ENCODE measurements around the gene PDGFC.

The PDGFC gene

GRCh38 chr4:156790866-156791265, 180.7 kb downstream of the PDGFC start:
- no peak for DNase-seq (ENCODE audit: extremely low read depth in 1 of 2, low read depth in 1 of 2)

- DNase-seq (ENCODE audit: extremely low read depth in 1 of 2, low read depth in 1 of 2), result no peak
These were observed 182.8 kb downstream of the PDGFC start for GRCh38 chr4:156788782-156789181.

GRCh38 chr4:156786713-156787112, 184.9 kb downstream of the PDGFC start:
- DNase-seq (ENCODE audit: extremely low read depth in 1 of 2, low read depth in 1 of 2), result no peak

GRCh38 chr4:156784970-156785369, 186.6 kb downstream of the PDGFC start:
- no peak for DNase-seq (ENCODE audit: extremely low read depth in 1 of 2, low read depth in 1 of 2)

GRCh38 chr4:156783966-156784365, 187.6 kb downstream of the PDGFC start:
- DNase-seq (ENCODE audit: extremely low read depth in 1 of 2, low read depth in 1 of 2), result no peak

GRCh38 chr4:156782491-156782890, 189.1 kb downstream of the PDGFC start:
- DNase-seq (ENCODE audit: extremely low read depth in 1 of 2, low read depth in 1 of 2), result no peak

- no peak for DNase-seq (ENCODE audit: extremely low read depth in 1 of 2, low read depth in 1 of 2)
These were observed 189.7 kb downstream of the PDGFC start for GRCh38 chr4:156781852-156782251.

- DNase-seq (ENCODE audit: extremely low read depth in 1 of 2, low read depth in 1 of 2), result no peak
These were observed 191.8 kb downstream of the PDGFC start for GRCh38 chr4:156779774-156780173.

GRCh38 chr4:156779042-156779441, 192.6 kb downstream of the PDGFC start:
- DNase-seq (ENCODE audit: extremely low read depth in 1 of 2, low read depth in 1 of 2), result no peak

- no peak for DNase-seq (ENCODE audit: extremely low read depth in 1 of 2, low read depth in 1 of 2)
These were observed 193.0 kb downstream of the PDGFC start for GRCh38 chr4:156778606-156779005.

- DNase-seq (ENCODE audit: extremely low read depth in 1 of 2, low read depth in 1 of 2), result no peak
These were observed 193.5 kb downstream of the PDGFC start for GRCh38 chr4:156778093-156778492.

- DNase-seq (ENCODE audit: extremely low read depth in 1 of 2, low read depth in 1 of 2), result no peak
These were observed 195.8 kb downstream of the PDGFC start for GRCh38 chr4:156775813-156776212.

GRCh38 chr4:156774422-156774821, 197.2 kb downstream of the PDGFC start:
- DNase-seq (ENCODE audit: extremely low read depth in 1 of 2, low read depth in 1 of 2), result no peak

GRCh38 chr4:156773648-156774357, 197.8 kb downstream of the PDGFC start:
- DNase-seq (ENCODE audit: extremely low read depth in 1 of 2, low read depth in 1 of 2), result no peak

- DNase-seq (ENCODE audit: extremely low read depth in 1 of 2, low read depth in 1 of 2), result no peak
These were observed 200.3 kb downstream of the PDGFC start for GRCh38 chr4:156771171-156771837.

- no peak for DNase-seq (ENCODE audit: extremely low read depth in 1 of 2, low read depth in 1 of 2)
These were observed 201.5 kb downstream of the PDGFC start for GRCh38 chr4:156770140-156770539.

- no peak for DNase-seq (ENCODE audit: extremely low read depth in 1 of 2, low read depth in 1 of 2)
These were observed 203.6 kb downstream of the PDGFC start for GRCh38 chr4:156767911-156768415.

GRCh38 chr4:156766846-156767245, 204.8 kb downstream of the PDGFC start:
- no peak for DNase-seq (ENCODE audit: extremely low read depth in 1 of 2, low read depth in 1 of 2)

- no peak for DNase-seq (ENCODE audit: extremely low read depth in 1 of 2, low read depth in 1 of 2)
These were observed 206.3 kb downstream of the PDGFC start for GRCh38 chr4:156765277-156765676.

GRCh38 chr4:156764846-156765245, 206.8 kb downstream of the PDGFC start:
- DNase-seq (ENCODE audit: extremely low read depth in 1 of 2, low read depth in 1 of 2), result no peak

- DNase-seq (ENCODE audit: extremely low read depth in 1 of 2, low read depth in 1 of 2), result no peak
These were observed 207.5 kb downstream of the PDGFC start for GRCh38 chr4:156764145-156764544.

- DNase-seq (ENCODE audit: extremely low read depth in 1 of 2, low read depth in 1 of 2), result no peak
These were observed 208.1 kb downstream of the PDGFC start for GRCh38 chr4:156763511-156763910.

Measured in activated CD8-positive, alpha-beta memory T cell treated with anti-CD3 and anti-CD28 coated beads for 1 hour (primary cell).